GM12872 (cell line): ENCODE measurements around the gene ADM5.

Experiments
- TF ChIP-seq, protein P1 (sequence below): IDR thresholded peaks from 3 replicates; pipeline ENCODE4 v1.5.1; 2011; ENCODE audit warnings: low read depth, mild to moderate bottlenecking, low read length, moderate library complexity; ENCODE audit not compliant: insufficient read depth

The ADM5 gene

DNA sequence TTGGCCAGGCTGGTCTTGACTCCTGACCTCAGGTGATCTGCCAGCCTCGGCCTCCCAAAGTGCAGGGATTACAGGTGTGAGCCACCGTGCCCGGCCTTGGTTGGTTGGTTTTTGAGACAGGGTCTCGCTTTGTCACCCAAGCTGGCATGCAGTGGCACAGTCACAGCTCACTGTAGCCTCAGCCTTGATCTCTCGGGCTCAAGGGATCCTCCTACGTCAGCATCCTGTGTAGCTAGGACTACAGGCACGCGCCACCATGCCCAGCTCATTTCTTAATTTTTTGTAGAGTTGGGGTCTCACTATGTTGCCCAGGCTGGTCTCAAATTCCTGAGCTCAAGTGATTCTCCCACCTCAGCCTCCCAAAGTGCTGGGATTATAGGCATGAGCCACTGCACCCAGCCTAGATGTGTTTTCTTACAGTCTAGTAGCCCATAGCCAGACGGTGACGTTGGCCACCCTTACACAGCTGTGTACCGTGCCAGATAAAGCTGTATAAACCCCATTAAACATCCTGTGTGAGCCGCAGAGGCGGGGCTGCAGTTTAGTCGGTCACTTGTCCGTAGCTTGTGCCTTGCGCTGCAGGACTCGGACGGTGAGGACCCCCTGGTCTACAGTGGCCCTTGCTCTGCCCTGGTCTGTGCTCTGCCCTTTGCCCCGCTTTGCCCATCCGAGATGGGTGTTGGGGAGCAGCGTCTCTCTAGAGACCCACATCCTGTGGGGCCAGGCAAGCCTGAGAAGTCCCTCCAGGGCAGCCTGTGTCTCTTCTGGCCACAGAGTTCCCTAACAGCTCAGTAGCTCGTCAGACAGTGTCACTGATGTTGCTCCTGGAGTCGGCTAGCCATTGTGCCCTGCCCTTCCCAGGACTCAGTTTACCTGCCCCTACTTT lies 33.6 kb upstream of the ADM5 start:
- TF ChIP-seq, protein P1, sequence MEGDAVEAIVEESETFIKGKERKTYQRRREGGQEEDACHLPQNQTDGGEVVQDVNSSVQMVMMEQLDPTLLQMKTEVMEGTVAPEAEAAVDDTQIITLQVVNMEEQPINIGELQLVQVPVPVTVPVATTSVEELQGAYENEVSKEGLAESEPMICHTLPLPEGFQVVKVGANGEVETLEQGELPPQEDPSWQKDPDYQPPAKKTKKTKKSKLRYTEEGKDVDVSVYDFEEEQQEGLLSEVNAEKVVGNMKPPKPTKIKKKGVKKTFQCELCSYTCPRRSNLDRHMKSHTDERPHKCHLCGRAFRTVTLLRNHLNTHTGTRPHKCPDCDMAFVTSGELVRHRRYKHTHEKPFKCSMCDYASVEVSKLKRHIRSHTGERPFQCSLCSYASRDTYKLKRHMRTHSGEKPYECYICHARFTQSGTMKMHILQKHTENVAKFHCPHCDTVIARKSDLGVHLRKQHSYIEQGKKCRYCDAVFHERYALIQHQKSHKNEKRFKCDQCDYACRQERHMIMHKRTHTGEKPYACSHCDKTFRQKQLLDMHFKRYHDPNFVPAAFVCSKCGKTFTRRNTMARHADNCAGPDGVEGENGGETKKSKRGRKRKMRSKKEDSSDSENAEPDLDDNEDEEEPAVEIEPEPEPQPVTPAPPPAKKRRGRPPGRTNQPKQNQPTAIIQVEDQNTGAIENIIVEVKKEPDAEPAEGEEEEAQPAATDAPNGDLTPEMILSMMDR = no peak

DNA sequence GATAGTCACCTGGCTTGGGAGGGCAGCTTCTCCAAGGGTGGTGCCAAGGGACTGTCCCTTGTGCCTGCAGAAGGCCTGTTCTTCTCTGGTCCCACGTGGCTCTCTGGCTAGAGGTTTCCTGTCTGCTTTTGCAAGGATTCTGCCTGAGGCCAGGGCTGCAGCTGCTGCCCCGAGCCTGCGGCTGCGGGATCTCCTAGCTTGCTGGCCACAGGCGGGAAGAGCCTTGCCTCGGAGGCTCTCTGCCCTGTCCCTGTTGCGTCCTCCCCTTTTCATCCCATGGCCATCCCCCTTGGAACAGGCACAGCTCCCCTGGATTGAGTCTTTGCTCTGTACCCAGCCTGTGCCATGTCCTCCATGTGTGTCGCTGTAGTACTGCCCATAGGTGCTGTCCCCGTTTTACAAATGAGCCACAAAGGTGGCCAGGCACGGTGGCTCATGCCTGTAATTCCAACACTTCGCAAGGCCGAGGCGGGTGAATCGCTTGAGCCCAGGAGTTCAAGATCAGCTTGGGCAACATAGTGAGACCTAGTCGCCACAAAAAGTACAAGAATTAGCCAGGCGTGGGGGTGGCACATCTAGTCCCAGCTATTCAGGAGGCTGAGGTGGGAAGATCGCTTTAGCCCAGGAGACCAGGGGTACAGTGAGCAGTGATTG lies 32.8 kb upstream of the ADM5 start:
- TF ChIP-seq, protein P1 = no peak

DNA sequence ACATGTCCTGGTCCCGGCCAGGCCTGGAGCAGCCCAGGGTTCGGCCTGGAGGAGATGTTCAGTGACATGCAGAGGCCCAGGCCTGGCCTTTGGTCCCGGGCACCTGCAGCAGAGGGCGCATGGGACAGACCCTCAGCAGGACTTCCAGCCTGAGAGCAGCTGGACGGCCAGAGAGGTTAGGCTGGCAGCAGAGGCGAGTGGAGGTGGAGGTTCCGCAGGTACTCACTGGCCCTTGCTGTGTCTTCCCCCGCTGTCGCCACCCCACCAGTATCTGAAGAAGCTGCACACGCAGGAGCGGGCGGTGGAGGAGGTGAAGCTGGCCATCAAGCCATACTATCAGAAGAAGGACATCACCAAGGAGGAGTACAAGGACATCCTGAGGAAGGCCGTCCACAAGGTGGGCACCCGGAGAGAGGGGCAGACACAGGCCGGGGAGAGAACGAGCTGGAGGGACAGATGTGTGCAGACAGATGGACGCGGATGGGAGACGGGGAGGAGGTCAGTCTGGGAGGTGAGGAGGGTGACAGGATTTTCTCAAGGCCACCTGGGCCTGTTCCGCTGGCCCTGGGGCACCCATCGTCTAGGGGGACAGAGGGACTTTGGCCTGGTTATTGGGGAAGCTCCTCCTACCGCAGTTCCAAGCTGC lies 31.8 kb upstream of the ADM5 start:
- TF ChIP-seq, protein P1 = no peak

DNA sequence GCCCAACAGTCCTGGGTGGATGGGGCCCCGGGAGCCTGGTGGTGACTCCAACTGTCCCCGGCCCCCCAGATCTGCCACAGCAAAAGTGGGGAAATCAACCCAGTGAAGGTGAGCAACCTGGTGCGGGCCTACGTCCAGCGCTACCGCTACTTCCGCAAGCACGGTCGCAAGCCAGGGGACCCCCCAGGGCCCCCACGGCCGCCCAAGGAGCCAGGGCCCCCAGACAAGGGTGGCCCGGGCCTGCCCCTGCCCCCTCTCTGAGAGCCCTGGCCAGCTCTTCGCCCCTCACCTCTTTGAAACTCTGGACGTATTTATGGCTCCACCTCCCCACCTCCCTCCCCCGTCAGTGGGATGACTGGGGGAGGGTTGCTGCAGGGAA lies 31.3 kb upstream of the ADM5 start:
- TF ChIP-seq, protein P1 = no peak

- TF ChIP-seq, protein P1 = no peak
These were observed 30.6 kb upstream of the ADM5 start for GRCh38 chr19:49658566-49659442.

GRCh38 chr19:49660338-49660961 lies 28.9 kb upstream of the ADM5 start:
- TF ChIP-seq, protein P1 = no peak
